Stimulated activated CD8-positive, alpha-beta memory T cell treated with anti-CD3 and anti-CD28 coated beads, Interleukin-15, amount 100 ng/mL, for 4 hours (primary cell): ENCODE measurements around the gene HAPLN3.
A peak's percentile ranks its signal among the peaks of the same experiment; 100 is the strongest.
"Not testable (repeated sequence)": the region's sequence is repeated elsewhere in the genome, so short reads cannot be mapped to it uniquely, and the experiment has no call there.

Experiments used
- DNase-seq, 2 donors: peaks; one replicate each; pipeline ENCODE4 v3.0.0-alpha.2; 2020; ENCODE audit warnings: low read depth in 2 of 2

HAPLN3 gene, protein sequence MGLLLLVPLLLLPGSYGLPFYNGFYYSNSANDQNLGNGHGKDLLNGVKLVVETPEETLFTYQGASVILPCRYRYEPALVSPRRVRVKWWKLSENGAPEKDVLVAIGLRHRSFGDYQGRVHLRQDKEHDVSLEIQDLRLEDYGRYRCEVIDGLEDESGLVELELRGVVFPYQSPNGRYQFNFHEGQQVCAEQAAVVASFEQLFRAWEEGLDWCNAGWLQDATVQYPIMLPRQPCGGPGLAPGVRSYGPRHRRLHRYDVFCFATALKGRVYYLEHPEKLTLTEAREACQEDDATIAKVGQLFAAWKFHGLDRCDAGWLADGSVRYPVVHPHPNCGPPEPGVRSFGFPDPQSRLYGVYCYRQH

DNA sequence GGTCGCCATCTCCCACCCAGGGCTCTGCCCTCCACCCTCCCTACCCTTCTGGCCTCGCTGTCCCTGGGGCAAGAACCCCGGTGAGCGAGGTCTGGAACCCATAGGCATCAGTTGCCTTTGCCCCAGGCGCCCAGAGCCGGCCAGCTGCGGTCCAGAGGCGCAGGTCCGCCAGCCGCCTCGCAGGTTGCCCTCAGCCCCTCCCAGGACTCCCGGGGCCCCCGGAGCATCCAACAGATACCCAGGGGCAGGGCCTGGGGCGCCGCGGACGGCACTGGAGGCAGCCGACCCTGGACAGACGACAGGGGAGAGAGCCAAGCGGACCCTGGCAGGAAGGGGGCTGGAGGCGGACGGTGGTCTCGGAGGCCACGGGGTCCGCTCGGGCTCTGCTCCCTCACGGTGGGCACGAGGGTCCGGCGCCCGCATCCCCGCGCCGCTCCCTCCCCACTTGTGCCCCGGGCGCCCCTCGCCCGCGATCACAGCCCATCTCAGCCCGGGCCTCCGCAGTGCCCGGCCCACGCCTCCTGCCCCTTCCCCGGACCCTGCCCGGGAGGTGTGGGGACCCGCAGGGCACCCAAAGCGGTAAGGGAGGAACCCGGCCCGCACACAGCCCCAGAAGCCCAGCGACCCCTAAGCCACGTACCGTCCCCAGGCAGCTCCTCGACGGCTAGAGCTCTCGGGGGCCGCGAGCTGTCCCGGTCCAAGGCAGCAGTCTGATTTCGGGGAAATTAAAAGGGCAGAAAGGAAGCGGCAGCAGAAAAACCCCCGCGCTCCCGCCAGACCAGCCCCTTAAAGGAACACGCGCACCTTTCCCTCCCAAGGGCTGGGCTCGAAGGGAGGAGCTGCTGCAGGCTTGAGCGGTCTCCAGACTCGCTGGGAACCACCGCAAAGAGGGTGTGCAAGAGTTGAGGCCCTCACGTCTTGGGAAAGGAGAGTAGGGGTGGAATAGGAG lies at the start of gene HAPLN3:
Gene HAPLN3 (minus strand): TSS at position 726 of the 949 bp plus-strand sequence. CDS start 8,246 bp downstream, outside the sequence.
- peak; percentile 27 to 52 for DNase-seq

GRCh38 chr15:88940110-88940675 lies 44.8 kb upstream of the HAPLN3 start:
- no peak for DNase-seq

DNA sequence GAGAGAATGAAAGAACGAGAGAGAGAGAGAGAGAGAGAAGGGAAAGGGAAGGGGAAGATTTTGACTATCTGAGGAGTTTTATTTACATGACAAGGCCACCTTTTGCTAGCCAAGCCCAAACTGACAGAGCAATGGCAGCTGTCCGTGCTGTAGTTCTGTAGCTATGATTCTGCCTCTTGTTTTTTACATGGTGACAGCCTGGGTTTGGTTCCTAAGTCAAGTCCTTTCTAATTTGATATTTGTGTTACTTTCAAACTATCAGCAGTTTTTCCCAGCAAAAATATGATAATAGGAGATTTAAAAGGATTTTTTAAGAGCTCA lies 44.1 kb upstream of the HAPLN3 start:
- DNase-seq, result no peak

GRCh38 chr15:88938802-88939485 lies 43.6 kb upstream of the HAPLN3 start:
- DNase-seq, result no peak

DNA sequence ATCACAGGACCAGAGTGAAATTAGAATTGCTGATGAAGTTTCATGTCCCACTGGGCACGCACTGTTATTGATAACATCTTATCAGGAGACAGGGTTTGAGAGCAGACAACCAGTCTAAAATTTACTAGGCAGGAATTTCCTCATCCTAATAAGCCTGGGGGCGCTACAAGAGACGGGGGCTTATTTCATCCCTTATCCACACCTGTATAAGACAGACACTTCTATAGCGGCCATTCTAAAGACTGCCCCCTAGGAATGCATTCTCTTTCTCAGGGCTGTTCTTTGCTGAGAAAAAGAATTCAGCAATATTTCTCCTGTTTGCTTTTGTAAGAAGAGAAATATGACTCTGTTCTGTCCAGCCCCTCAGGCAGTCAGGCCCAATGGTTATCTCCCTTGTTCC lies 39.1 kb upstream of the HAPLN3 start:
- not testable (repeated sequence) for DNase-seq

DNA sequence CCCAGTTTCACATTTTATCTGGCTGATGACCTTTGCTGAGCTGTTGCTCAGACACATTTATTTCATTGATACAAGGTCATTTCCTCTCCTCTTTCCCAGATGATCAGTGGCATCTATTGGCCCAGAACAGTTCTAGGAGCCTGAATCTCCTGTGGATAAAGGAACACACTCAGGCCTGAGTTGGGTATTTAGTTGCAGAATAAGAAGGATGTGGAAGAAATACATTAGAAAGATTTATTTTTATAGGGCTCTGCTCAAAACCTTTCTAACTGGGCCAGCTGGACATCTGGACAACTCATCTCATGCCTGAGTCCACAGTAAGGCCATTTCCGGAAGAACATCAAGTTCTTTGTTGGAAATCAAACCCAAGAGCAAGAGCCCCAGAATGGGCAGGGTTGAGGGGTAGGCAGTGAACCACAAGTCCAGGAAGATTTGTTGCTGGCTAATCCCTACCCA lies 37.6 kb upstream of the HAPLN3 start:
- no peak for DNase-seq

GRCh38 chr15:88932271-88932874 lies 37.0 kb upstream of the HAPLN3 start:
- DNase-seq, result no peak

GRCh38 chr15:88930579-88930978 lies 35.2 kb upstream of the HAPLN3 start:
- no peak for DNase-seq

DNA sequence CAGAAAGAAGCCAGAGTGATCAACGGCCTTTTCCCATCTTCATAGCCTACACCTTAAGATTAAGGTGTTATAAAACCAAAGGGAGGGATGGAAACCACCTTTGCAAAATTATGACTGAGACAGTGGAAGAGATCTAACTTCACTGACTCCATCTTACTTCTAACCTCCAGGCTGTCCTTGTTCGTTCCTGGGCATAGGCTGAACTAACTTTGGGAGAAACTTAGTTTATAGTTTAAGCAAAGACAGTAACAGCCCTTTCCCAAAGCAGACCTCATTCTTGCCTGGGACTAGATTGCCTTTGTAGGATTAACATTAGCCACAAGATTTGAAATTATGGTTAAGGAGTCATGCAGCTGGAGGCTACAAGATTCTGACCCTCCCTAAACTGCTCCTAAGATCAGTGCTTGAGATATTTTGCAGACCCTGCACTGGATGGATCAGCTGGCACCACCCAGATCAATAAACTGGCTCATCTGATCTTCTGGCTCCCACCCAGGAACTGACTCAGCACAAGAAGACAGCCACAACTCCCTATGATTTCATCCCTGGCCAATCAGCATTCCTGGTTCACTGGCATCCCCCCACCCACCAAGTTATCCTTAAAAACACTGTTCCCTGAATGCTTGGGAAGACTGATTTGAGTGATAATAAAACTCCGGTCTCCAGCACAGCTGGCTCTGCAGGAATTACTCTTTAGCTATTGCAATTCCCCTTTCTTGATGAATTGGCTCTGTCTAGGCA lies 34.2 kb upstream of the HAPLN3 start:
- DNase-seq, result not testable (repeated sequence)

GRCh38 chr15:88928192-88928591 lies 32.8 kb upstream of the HAPLN3 start:
- DNase-seq, result not testable (repeated sequence)

GRCh38 chr15:88925648-88926047 lies 30.3 kb upstream of the HAPLN3 start:
- not testable (repeated sequence) for DNase-seq

GRCh38 chr15:88920892-88921435 lies 25.6 kb upstream of the HAPLN3 start:
- DNase-seq, result not testable (repeated sequence)

DNA sequence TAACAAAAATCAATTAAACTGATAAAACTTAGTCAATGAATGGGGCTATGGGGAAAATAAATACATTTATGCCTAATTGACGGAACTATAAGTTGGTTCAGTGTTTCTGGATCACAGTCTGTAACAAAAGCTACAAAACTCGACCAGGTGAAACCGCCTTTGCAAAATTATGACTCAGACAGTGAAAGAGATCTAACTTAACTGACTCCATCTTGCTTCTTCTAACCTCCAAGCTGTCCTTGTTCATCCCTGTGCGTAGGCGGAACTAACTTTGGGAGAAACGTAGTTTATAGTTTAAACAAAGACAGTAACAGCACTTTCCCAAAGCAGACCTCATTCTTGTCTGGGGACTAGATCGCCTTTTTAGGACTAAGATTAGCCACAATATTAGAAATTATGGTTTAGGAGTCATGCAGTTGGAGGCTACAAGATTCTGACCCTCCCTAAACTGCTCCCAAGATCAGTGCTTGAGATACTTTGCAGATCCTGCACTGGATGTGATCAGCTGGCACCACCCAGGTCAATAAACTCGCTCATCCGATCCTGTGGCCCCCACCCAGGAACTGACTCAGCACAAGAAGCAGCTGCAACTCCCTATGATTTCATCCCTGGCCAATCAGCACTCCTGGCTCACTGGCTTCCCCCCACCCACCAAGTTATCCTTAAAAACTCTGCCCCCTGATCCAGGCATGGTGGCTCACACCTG lies 25.0 kb upstream of the HAPLN3 start:
- DNase-seq, result no peak

DNA sequence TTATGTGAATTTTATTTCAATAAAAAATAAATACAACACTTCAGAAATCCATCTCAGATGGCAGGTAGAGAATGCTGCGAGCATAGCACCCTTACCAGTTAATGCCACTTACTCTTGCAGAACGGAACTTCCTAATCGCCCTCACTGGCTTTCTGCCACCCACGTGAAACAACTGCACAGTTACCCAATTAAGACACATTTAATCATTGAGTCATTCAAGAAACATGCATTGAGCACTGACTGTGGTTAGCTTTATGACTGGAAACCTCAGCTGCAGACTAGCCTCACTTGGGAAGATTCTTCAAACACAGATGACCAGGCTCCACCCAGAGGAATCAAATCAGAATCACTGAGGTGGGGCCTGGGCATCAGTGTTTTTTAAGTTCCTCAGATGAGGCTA lies 23.4 kb upstream of the HAPLN3 start:
- no peak for DNase-seq

- no peak for DNase-seq
Observed at GRCh38 chr15:88917760-88918159, 22.4 kb upstream of the HAPLN3 start.

GRCh38 chr15:88915354-88915753 lies 20.0 kb upstream of the HAPLN3 start:
- no peak for DNase-seq

DNA sequence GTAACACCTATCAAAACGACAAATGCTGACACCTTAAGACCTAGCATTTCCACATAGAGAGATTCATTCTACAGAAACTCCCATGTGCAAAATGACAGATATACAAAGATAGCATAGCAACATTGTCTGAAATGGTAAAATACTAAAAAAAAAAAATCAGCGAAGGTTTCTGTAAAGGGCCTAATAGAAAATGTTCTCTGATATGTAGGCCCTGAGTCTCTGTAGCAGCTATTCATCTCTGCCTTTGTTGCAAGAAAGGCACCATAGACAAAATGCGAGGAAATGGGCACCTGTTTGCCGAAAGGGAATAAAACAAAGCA lies 18.5 kb upstream of the HAPLN3 start:
- no peak for DNase-seq

GRCh38 chr15:88913017-88913849 lies 17.9 kb upstream of the HAPLN3 start, which contains the start of gene MFGE8:
MFGE8 (minus strand) TSS chr15:88913379; CDS start chr15:88913319, 60 bp downstream.
- peak; percentile 24 to 47 for DNase-seq

- DNase-seq, result no peak
Observed at GRCh38 chr15:88912500-88912921, 17.2 kb upstream of the HAPLN3 start.
